ENCODE measurements around the gene UTY. TPM values are rescaled to one million over a fixed set of nuclear protein-coding genes. Genes with fewer than 3 reads are reported as not detected.

UTY gene
- total and polyA plus RNA-seq, 9 of the 15 experiments (the other 6 are each of a cell fraction or from before 2014, with no cell fraction given): 0.09 TPM; not detected in 8

DNA sequence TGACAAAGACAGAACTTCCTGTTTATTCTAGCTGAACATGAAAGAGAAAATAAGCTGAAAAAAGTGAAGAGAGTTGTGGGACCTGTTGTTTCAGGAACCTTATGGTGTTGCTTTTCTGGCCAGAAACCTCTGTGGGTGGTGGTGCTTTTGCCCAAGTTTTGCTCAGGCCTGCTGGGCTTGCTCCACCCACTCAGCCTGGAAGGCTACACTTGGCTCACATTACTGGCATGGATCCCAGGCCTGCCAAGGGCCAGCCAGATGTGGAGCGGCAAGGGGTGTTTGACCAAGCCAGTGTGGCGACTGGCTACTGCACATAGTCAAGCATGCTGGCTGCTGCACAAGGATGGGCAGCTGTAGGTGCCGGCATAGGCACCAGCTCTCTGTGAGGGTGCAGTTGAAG, 245.9 kb downstream of the UTY start:
- Histone ChIP-seq H3K4me1 (replicated peaks in 1 of 2; ENCODE audit: control insufficient read depth in 2 of 2, insufficient read depth in 2 of 2, low read length in 2 of 2) (no peaks in the 10 kb centered on the region), H3K9me3 (replicated peaks; ENCODE audit: control insufficient read depth, insufficient read depth, low read depth, low read length) (no peaks in the 10 kb centered on the region), H3K27me3 (ENCODE audit: control insufficient read depth in 2 of 2, insufficient read depth in 2 of 2, low read length in 2 of 2) (no peaks in the 10 kb centered on the region), H3K79me2 (ENCODE audit: control insufficient read depth, insufficient read depth, low read length) (no peaks in the 10 kb centered on the region), H3K27ac (ENCODE audit: extremely low read depth, low read depth, low read length) (no peak overlapping the region), H3K9ac (ENCODE audit: insufficient read depth in 1 of 2, low read depth in 2 of 2, low read length in 2 of 2) (no peak overlapping the region), H2AFZ (ENCODE audit: low read depth, low read length) (no peak overlapping the region), H3K9me1 (ENCODE audit: control insufficient read depth, insufficient read depth, low read length) (no peaks in the 10 kb centered on the region), H3K36me3 (ENCODE audit: control insufficient read depth, insufficient read depth, low read length) (no peaks in the 10 kb centered on the region), H3K4me2 (ENCODE audit: insufficient read depth, low read length) (no peak overlapping the region), H4K20me1 (replicated peaks; ENCODE audit: control insufficient read depth, insufficient read depth, low read length) (no peaks in the 10 kb centered on the region), H3K4me3 (no peak overlapping the region)
- FAIRE-seq (no peak), DNase-seq (ENCODE audit: extremely low read depth in 1 of 4, low spot score in 3 of 4) (no peak), ATAC-seq (no peak)
- no CpG with 5 or more reads among the region's 3 CpGs for WGBS (ENCODE audit: insufficient coverage, low coverage, missing lambda C conversion rate)
- TF ChIP-seq, protein P1, sequence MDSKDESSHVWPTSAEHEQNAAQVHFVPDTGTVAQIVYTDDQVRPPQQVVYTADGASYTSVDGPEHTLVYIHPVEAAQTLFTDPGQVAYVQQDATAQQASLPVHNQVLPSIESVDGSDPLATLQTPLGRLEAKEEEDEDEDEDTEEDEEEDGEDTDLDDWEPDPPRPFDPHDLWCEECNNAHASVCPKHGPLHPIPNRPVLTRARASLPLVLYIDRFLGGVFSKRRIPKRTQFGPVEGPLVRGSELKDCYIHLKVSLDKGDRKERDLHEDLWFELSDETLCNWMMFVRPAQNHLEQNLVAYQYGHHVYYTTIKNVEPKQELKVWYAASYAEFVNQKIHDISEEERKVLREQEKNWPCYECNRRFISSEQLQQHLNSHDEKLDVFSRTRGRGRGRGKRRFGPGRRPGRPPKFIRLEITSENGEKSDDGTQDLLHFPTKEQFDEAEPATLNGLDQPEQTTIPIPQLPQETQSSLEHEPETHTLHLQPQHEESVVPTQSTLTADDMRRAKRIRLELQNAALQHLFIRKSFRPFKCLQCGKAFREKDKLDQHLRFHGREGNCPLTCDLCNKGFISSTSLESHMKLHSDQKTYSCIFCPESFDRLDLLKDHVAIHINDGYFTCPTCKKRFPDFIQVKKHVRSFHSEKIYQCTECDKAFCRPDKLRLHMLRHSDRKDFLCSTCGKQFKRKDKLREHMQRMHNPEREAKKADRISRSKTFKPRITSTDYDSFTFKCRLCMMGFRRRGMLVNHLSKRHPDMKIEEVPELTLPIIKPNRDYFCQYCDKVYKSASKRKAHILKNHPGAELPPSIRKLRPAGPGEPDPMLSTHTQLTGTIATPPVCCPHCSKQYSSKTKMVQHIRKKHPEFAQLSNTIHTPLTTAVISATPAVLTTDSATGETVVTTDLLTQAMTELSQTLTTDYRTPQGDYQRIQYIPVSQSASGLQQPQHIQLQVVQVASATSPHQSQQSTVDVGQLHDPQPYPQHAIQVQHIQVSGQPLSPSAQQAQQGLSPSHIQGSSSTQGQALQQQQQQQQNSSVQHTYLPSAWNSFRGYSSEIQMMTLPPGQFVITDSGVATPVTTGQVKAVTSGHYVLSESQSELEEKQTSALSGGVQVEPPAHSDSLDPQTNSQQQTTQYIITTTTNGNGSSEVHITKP (IDR thresholded peaks at IDR 0.05; ENCODE audit: partially characterized antibody): no peak
- TF ChIP-seq SETDB1 (IDR thresholded peaks at IDR 0.05; ENCODE audit: low read length) (no peak), RBBP5 (IDR thresholded peaks at IDR 0.05; ENCODE audit: borderline replicate concordance, insufficient read depth, low read length, poor library complexity, severe bottlenecking) (no peak), RB1 (IDR thresholded peaks at IDR 0.05; ENCODE audit: low read depth) (no peak), ZNF75A (CRISPR knock-in tag; IDR thresholded peaks at IDR 0.05) (no peak), HNRNPH1 (optimal IDR thresholded peaks at IDR 0.05; ENCODE audit: low read depth, low read length) (no peak)
- ChIA-PET POLR2A (no interaction called here), CTCF (ENCODE audit: low intra/inter-chr PET ratio) (no interaction called here)
- BruUV-seq (replicated peaks): no TSS peak
- in situ Hi-C loops (cut with MboI) (no loop called here), intact Hi-C loops (cut with micrococcal nuclease) (no loop called here)
